Upper lobe of right lung (tissue), 1 donor: Measurements from ENCODE around the gene VWF. TPM values are rescaled to one million over a fixed set of nuclear protein-coding genes. Genes with fewer than 3 reads are reported as not detected.

Experiments used
- ATAC-seq: fragments of 200-7000 bp; cut with Tn5 transposase; one replicate; pipeline ENCODE4 v1.9.1; 2020; ENCODE audit warnings: mild to moderate bottlenecking, moderate library complexity
- DNase-seq: peaks from one replicate; pipeline ENCODE4 v3.0.0-alpha.2; 2020
- H3K27ac ChIP-seq: fragments of 200-600 bp; one replicate; pipeline ENCODE4 v1.8.0; 2022
- H3K27me3 ChIP-seq: fragments of 200-600 bp; one replicate; pipeline ENCODE4 v1.8.0; 2022; ENCODE audit warnings: mild to moderate bottlenecking
- H3K36me3 ChIP-seq: fragments of 200-600 bp; one replicate; pipeline ENCODE4 v1.8.0; 2022
- H3K4me1 ChIP-seq: fragments of 200-600 bp; one replicate; pipeline ENCODE4 v1.8.0; 2022
- H3K4me3 ChIP-seq: fragments of 200-600 bp; one replicate; pipeline ENCODE4 v1.8.0; 2022; ENCODE audit warnings: mild to moderate bottlenecking
- H3K9me3 ChIP-seq: fragments of 200-600 bp; one replicate; pipeline ENCODE4 v1.8.0; 2022
- CTCF ChIP-seq: fragments of 200-600 bp; IDR thresholded peaks from one replicate; pipeline ENCODE4 v1.8.0; 2022; ENCODE audit warnings: antibody characterized with exemption
- intact Hi-C: fragments of 100-400 bp; cut with DNase I; formaldehyde crosslinking; loops from one replicate; pipeline ENCODE4 v1.11.0; 2022
- total RNA-seq: library from RNA; stranded (reverse); fragmentation: NEBNext Ultra II Directional; extraction: Animal tissue kit (Norgen Biotek cat#: 25700); gene quantifications from one replicate; pipeline ENCODE4 v1.2.1, GENCODE V29; 2021
- donor health status: DM: no; HTN: yes; CAD: no; lungs with severe emphysema.

VWF gene
- total RNA-seq, 1 donor from 2014 or later: 729 TPM

DNA sequence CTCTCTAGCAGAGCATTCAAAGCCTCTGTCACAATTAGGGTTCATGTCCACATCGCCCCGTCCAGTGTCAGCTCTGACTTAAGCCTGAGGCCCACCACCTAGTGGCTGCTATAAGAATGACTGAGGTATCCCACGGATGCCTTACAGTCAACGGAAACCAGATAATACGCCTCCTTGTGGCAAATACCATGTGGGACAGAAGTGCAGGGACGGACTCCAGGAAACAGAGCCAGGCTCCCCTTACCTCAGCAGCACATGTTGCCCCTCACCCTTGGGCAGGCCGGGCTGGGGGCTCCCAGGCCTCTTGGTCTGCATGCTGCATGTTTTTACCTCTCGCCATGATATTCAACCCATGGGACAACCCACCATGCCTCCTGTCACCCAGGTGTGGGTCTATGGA is 86.3 kb downstream of the VWF start:
- no peak overlapping the region for H3K27ac ChIP-seq
- peak; percentile 63 for TF ChIP-seq CTCF
- H3K9me3 ChIP-seq: no peaks in the 10 kb centered on the region
- ATAC-seq: peak; percentile 86
- no peak for DNase-seq
- H3K36me3 ChIP-seq: peaks cover 5% of the 10 kb centered on the region
- intact Hi-C loops: no loop called here
- no peaks in the 10 kb centered on the region for H3K27me3 ChIP-seq
- no peak overlapping the region for H3K4me3 ChIP-seq
- H3K4me1 ChIP-seq: no peaks in the 10 kb centered on the region

DNA sequence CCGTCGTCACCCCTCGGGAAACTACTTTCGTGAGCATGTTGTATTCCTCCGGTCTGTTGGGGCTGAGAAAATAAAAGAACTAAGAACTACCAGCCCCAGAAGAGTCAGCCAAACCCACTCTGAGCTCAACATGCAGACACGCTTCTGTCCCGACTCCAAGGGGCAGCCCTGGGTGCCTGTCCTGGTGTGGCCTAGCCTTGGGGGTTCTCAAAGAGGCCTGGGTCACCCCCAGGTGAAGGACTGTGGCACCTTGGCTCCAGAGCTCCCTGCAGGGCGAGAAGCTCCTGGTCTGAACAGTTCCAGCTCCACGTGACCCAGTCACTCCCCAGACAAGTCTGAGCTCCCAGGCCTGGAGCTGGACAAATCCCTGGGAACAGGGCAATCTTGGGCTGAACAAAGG is 87.0 kb downstream of the VWF start:
- H3K27me3 ChIP-seq: no peaks in the 10 kb centered on the region
- TF ChIP-seq CTCF: no peak
- DNase-seq (no peak), ATAC-seq (no peak)
- H3K4me1 ChIP-seq: no peaks in the 10 kb centered on the region
- no peak overlapping the region for H3K27ac ChIP-seq
- H3K4me3 ChIP-seq: no peak overlapping the region
- intact Hi-C loops: no loop called here
- peaks cover 5% of the 10 kb centered on the region for H3K36me3 ChIP-seq
- no peaks in the 10 kb centered on the region for H3K9me3 ChIP-seq

GRCh38 chr12:6036509-6036908 is 88.0 kb downstream of the VWF start:
- DNase-seq (no peak), ATAC-seq (no peak)
- no peak overlapping the region for H3K27ac ChIP-seq
- H3K27me3 ChIP-seq: no peaks in the 10 kb centered on the region
- no peak for TF ChIP-seq CTCF
- no peaks in the 10 kb centered on the region for H3K4me1 ChIP-seq
- H3K4me3 ChIP-seq: no peak overlapping the region
- intact Hi-C loops: no loop called here
- H3K36me3 ChIP-seq: peaks cover 5% of the 10 kb centered on the region
- H3K9me3 ChIP-seq: no peaks in the 10 kb centered on the region

- H3K36me3 ChIP-seq: no peaks in the 10 kb centered on the region
- no peak overlapping the region for H3K27ac ChIP-seq
- H3K27me3 ChIP-seq: no peaks in the 10 kb centered on the region
- TF ChIP-seq CTCF: no peak
- intact Hi-C loops: no loop called here
- H3K4me1 ChIP-seq: no peaks in the 10 kb centered on the region
- ATAC-seq (no peak), DNase-seq (no peak)
- no peak overlapping the region for H3K4me3 ChIP-seq
- H3K9me3 ChIP-seq: no peaks in the 10 kb centered on the region
Measured at GRCh38 chr12:6034596-6034995, 89.9 kb downstream of the VWF start.

- Histone ChIP-seq H3K9me3 (no peaks in the 10 kb centered on the region), H3K27ac (no peak overlapping the region), H3K36me3 (no peaks in the 10 kb centered on the region), H3K4me3 (no peak overlapping the region), H3K4me1 (no peaks in the 10 kb centered on the region), H3K27me3 (no peaks in the 10 kb centered on the region)
- DNase-seq: no peak
- no peak for TF ChIP-seq CTCF
- intact Hi-C loops: no loop called here
- no peak for ATAC-seq
Measured at GRCh38 chr12:6033546-6033945, 90.9 kb downstream of the VWF start.

DNA sequence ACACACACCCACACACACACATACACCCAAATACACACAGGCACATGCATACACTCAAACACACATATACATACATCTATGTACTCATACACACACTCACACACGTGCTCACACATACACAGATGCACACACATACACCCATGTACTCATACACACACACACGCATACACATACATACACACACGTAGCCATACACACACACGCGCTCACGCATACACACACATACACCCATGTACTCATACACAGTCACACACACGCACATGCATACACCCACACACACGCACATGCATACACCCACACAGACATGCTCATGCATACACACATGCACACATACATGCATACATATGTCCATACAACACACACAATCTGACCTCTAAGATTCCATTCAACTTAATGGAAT is 91.7 kb downstream of the VWF start:
- no peak for DNase-seq
- Histone ChIP-seq H3K36me3 (no peaks in the 10 kb centered on the region), H3K27me3 (no peaks in the 10 kb centered on the region), H3K9me3 (no peaks in the 10 kb centered on the region), H3K4me1 (no peaks in the 10 kb centered on the region), H3K27ac (no peak overlapping the region), H3K4me3 (no peak overlapping the region)
- no peak for ATAC-seq
- intact Hi-C loops: no loop called here
- TF ChIP-seq CTCF: no peak
